Activated CD4-positive, alpha-beta T cell treated with anti-CD3 and anti-CD28 coated beads, Interleukin-2, amount 50 U/mL, for 48 hours (primary cell): ENCODE measurements around the gene LRRC75A.
"Not testable (repeated sequence)": the region's sequence is repeated elsewhere in the genome, so short reads cannot be mapped to it uniquely, and the experiment has no call there.

Source experiments
- DNase-seq, 2 experiments: peaks; one replicate each; pipeline ENCODE4 v3.0.0-alpha.2; 2020

LRRC75A gene

DNA sequence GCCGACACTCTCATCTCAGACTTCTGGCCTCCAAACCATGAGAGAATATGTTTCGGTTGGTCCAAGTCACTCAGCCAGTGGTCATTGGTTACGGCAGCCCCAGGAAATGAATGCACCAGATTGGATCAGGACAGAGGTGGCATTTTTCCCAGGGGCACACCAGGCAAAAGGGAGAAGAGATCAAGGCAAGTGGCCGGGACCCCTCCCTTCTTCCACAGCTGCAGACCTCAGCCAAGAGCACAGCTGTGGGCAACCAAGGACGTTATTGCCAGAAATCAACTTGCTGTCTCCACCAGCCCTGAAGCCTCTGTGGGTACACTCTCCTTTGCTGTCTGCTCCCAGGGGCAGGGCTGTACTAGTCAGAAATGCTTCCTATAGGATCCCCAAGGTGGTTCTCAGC, 20.7 kb downstream of the LRRC75A start:
- no peak for DNase-seq

DNA sequence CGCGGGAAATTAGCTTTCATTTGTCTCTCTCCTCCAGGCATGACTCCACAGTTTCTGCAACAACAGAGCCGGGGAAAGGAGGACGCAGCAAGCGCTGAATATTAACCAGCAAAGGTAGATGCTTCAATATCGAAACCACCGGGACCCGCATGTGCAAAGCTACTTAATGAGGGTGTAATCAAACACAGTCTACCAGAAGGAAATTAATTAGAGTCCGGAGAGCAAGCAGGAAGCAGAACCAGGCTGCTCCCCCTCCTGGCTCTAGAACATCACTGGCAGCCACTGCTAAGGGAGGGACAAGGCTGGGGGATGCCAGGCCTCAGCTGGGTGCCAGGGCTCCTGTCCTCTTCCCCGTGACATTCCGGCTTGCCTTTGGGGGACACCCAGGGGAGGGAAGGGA, 21.7 kb downstream of the LRRC75A start:
- no peak for DNase-seq

DNA sequence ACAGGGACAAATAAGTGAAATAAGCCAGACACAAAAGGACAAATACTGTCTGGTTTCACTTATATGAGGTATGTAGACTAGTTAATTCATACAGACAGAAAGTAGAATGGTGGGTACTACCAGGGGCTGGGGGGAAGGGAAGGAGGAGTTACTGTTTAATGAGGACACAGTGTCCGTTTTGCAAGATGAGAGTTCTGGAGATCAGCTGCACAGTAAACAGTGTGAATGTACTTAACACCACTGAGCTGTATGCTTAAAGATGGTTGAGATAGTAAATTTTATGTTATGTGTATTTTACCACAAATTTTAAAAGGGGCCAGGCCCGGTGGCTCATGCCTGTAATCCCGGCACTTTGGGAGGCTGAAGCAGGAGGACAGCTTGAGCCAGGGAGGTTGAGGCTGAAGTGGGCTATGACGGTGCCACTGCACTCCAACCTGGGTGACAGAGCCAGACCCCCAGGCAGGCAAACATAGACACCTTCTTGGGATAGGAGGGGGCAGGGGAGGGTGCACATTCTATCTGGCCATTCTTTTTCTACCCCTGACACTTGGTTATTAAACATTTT, 23.5 kb downstream of the LRRC75A start:
- DNase-seq, result no peak

DNA sequence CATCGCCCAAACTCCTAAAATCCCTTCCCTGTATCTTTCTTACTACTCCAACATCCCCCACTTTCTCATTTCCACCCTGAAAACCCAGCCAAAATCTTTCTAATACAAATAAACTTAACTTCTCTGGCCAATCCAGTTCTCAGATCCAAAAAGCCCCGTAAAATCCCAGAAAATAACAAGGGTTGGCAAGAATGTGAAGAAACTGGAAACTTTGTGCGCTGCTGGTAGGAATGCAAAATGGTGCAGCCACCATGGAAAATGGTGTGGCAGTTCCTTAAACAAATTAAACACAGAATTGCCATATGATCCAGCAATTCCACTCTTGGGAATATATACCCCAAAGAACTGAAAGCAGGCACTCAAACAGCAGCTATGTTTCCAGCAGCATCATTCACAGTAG, 24.1 kb downstream of the LRRC75A start:
- DNase-seq, result no peak

DNA sequence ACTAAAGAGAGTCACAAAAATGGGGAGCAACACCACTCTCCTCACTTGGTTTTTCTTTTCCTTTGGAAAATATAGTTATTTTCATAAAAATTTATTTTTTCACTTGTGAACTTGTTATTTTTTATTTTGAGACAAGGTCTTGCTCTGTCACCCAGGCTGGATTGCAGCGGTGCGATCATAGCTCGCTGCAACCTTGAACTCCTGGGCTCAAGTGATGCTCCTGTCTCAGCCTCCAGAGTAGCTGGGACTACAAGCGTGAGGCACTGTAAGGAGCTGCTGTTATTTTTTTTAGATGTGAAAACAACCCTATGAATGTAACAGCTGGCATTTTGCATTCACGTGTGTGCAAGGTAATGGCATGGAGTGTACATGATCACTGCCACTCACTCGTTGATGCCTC, 24.9 kb downstream of the LRRC75A start:
- DNase-seq, result no peak

DNA sequence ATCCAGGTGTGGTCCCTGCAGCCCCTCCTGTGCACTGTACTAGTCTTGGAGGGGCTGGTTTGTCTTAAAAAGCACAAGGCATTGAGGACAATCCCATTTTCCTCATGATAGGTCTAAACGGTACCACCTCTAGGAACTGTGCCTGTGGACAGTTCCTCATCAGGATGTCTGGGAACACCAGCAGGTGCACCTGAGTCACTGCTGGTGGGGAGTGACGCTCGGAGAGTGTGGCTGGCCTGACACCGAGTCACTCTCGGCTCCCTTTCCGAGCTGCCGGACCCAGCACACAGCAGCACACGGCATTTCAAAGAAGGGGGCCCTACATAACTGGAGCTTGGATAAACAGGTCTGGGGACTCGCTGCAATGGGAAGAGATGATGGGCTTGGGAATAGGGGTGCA, 25.6 kb downstream of the LRRC75A start:
- DNase-seq, result no peak

DNA sequence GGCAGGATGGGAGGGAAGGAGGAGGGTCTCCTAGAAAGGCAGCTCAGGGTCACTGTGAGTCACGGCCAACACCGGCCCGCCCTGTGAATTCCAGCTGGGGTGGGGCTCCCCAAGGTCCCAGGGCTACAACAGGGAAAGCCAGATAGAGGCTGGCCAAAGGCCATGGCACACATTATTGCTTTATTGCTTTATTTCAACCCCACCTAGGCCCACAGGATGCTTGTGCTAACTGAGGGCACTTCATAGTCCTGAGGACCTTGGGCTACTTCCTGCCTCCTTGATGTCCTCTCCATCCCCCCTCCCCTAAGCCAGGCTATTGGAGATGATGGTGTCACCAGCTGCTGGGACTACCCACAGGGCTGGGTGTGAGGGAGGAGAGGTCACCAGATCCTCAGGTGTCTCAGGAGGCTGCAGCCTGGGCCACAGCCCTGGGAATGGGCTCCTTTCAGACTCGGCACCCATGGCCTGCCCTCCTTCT, 26.1 kb downstream of the LRRC75A start:
- DNase-seq, result no peak

DNA sequence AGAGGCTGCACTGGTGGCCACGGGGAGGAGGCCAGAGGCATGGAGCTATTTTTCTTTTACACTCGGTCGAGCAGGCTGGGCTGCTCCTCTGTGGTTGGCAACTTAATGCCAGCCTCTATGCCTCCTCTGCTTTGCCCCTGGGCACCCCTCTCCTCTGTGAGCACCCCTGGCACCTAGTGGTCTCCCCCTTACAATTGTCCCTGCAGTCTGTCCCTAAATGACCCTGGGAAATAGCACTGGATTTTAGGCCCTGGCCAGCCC, 27.0 kb downstream of the LRRC75A start:
- DNase-seq, result no peak

DNA sequence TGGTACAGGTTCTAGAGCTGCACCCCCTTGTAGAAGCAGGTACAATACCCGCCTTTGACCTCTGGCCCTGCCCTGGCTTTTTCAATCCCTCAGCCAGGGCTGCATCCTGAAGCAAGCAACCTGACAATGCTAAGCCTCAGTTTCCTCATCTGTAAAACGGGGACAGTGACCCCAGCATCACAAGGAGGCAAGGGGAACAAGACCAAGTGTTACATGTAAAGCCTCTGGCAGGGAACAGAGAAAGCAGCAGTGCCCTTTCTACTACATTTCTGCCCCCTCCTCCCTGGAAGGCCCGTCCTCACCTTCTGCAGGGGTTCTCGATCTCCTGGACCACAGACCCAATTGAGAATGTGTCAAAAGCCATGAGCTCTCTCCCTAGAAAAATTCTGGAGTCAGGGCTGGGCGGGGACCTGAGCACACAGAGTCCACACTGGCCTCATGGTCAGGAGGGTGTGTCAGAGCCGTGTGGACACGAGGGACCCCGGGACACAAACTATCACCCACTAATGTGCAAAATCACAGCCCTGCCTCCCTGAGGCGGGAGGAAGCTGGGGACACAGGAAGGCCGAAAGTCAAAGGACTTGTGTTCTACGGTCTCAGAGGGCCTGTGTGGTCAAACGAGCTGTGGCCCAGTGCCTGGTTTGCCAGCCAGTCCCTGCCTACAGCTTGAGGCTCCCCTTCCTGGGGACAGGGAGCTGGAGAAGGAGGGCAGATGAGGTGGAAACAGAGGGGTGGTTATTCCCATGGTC, 27.5 kb downstream of the LRRC75A start:
- DNase-seq, result no peak

DNA sequence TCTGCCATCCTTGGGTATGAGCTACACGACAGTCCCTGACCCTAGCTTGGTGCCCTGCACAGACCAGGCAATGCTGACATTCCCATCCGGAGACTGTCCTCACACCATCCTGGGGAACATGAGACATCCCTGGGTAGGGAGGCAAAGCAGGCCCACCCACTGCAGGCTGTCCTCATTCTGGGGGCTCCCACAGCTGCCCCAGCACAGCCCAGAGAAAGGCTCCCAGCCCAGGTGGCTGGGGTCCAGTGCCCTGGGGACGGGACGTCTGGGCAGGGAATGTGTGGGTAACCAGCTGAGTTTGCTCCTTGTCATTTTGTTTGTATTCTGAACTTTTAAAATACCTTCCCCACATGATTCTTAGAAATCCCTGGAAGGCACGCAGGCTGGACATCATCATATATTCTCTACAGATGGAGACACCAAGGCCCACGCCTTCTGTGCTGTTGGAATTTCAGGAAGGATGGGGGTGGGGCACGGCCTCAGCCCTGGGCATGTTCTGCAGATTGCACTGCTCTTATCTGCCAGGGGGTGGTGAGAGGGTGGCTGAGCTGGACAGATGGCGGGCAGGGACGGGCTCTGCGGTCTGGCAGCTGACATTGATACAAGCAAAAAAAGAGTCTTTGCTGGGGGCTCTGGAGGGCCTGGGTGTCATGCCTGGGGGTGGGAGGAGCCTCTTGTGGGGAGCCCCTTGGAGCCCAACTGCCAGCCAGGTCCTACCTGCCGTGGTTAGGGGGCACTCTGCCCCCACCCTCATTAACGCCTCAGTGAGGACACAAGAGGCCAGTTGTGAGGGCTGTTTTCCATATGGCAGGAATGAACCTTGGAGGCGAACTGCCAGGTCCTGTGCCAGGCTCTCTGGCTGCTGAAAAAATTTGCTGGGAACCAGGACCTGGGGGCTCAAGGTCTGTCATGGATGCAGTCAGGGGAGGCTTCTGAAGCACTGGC, 28.4 kb downstream of the LRRC75A start:
- no peak for DNase-seq

DNA sequence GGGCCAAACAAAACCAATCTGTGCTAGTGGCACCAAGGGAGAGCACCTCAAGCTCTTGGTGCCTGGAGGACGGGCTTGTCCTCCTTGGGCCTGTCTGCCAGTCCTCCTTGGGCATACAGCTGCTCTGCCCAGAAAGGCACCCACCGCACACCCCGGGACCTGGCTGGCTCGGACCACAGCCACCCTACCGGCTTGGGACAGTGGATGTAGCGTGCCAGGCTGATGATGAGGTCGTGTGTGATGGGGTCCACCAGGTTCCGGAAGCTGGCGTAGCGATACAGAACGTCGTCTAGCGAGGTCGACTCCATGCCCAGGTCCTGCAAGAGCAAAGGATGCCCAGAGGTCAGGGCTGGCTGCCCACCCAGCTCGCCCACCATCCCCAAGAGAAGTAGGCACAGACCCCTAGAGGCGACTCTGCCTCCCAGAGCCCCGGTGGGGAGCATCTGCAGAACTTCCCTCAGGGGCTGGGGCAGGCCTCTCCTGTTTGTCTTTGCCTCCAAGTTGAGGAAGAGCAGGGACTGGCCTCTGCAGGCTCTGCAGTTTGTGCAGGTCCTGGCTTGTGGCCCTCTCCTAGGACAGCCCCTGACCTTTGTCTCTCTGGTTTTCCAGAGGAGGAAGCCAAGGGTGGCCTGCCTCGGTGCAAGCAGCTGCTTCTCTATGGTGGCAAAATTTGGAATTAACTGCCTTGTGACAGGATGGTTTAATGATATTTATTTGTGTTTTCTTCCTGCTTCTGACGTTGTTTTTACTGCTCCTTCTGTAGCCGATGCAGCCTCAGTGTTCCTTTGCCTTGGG, 29.7 kb downstream of the LRRC75A start:
- DNase-seq, result no peak

DNA sequence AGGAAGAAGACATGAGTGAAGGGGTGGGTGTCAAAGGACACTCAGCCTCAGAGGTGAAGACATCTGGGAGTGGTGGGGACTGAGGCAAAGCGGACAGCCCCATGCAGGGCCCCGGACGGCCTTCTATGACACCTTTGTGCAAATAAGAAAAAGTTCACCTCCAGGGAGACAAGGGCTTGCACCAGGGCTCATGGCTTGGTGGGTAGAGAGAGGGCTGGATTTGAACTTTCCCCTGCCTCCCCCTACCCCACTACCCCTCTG, 30.5 kb downstream of the LRRC75A start:
- DNase-seq, result no peak

DNA sequence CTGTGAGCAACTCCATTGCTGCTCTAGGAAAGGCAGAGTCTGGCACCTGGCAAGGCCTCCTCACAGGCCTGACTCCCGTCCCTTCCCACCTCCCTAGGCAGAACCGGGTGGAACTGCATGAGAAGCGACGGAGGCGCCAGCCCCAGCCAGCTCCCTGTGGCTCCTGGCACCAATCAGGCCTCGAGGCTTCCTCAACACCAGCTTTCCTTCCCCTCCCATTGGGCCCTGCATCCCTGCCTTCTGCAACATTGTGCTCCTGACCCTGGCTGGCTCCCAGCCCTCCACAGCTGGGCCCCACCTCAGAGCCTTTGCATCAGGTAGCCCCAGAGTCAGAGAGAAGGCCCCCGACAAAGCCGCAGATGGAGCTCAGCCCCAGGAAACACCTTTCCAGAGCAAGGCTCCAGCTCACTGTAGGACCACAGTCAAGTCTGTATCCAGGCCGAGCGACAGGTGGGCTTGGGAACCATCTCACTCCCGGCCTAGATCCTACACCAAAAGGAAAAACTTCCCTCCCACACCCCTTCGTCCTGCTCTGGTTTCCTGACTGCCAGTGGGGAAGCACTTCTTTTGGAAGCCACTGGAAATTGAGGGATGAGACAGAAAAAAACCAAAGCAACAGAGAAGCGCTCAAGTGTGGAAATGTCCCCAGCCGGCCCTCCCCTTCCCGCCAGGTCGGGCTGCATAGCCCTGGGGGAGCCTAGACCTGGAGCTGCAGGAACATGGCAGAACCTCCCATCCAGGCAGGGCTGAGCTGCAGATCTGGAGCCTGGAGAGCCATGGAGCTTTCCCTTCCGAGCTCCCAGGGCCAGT, 31.0 kb downstream of the LRRC75A start:
- DNase-seq, result no peak

DNA sequence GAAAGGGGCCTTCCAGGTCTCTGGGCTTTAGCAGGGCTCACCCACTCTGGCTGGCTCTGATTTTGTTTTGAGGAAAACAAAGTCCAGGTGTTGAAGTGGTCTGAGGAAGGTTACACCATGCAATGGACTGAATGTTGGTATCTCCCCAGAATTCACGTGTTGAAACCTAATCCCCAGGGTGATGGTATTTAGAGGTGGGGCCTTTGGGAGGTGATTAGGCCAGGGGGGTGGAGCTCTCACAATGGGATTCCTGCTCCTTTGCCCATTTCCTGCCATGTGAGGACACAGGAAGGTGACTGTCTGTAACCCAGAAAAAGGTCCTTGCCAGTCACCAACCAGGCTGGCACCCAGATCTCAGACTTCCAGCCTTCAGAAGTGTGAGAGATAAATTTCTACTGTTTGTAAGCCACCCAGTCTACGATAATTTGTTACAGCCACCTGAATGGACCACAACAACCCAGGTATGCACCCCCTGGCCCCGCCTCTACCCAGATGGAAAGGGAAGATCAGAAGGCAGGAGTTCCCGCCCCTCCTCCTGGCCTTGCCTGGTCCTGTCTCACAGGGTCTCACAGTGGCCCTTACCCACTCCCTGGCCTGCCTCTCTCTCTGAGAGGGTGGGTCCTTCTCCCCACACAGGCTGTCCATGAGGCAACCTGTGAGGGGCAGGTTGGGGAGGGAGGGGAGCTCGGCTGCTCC, 32.0 kb downstream of the LRRC75A start:
- no peak for DNase-seq

DNA sequence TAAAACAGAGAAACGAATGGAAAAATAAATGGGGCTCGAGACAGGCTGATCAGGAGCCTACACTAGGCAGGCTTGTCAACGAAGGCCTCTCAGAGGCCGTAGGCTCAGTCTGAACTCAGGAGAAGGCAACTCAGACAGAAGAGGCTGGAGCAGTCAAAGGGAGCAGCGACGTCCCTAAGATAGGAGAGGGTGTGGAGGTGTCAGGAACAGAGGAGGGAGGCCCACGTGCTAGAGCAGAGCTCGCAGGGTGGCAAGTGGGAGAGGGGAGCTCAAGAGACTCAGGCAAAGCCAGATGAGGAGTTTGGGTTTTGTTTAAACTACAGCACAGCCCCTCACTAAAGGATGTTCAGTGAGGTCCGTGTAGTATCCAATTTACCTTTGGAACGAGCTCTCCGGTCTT, 32.7 kb downstream of the LRRC75A start:
- no peak for DNase-seq

DNA sequence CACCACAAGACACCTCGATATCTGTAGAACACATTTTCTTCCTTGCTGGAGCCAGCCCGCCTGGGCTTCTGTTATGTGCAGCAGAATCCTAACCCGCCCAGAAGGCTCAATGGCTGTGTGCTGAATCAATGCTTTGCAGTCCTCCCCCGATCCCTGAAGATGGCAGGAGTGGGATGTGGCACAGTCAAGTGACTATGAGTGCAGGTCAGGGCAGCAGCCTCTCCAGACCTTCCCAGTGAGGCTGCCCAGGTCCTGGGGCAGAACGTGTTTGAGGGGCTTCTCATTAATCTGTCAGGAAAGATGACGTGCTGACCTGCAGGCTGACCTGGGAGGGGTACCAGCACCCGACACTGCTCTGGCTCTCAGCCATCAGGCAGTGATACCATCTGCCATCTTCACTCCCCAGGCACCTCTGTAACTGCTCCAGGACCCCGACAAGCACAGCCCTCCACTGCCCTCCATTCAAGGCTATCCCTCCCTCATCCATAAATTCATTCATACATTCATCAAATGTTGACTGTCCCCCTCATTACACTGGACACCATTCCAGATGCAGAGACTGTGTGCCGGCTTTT, 35.2 kb downstream of the LRRC75A start:
- DNase-seq, result no peak

DNA sequence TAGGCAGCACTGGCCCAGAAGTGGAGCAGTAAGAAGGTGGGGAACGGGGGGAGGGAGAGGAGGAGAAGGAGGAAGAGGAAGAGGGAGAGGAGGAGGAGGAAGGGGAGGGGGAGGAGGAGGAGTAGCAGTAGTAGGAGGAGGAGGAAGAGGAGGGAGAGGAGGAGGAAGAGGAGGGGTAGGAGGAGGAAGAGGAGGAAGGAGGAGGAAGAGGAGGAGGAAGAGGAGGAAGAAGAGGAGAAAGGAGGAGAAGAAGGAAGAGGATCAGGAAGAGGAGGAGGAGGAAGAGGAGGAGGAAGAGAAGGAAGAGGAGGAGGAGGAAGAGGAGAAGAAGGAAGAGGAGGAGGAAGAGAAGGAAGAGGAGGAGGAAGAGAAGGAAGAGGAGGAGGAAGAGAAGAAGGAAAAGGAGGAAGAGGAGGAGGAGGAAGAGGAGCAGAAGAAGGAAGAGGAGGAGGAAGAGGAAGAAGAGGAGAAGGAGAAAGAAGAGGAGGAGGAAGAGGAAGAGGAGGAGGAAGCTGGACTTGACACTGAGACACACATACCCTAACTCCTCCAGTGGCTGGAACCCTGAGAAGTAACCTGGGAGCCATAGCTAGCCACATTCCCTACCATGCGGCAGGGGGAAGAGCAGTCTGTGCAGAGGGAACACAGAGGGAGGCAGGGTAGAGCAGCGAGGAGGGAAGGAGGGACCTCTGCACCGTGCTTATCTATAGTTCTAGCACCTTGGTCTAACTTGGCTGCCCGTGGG, 35.8 kb downstream of the LRRC75A start:
- no peak for DNase-seq

DNA sequence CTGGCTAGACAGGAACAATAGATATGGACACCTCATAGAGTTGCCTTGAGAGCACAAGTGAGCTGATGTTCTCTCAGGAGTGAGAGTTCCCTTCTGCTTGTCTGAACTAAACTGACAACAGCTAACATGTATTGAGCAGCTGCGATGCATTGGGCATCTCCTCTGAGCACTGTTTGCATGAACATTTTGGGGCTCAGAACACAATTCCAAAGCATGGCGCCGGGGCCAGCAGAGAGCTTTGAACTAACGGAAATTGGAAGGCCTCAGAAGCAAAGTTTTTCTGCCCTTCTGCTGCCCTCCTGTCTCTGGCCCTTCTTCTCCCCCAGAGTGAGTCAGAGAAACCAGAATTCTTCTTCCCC, 38.5 kb downstream of the LRRC75A start:
- no peak for DNase-seq

DNA sequence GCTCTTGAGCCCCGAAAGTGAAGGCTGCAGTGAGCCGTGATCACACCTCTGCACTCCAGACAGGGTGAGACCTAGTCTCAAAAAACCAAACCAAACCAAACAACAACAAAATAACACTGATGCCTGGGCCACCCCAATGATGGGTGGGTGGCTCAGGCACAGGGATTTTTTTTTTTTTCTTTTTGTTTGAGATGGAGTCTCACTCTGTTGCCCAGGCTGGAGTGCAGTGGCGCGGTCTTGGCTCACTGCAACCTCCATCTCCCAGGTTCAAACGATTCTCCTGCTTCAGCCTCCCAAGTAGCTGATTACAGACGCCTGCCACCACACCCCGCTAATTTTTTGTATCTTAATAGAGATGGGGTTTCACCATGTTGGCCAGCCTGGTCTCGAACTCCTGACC, 39.7 kb downstream of the LRRC75A start:
- not testable (repeated sequence) for DNase-seq

DNA sequence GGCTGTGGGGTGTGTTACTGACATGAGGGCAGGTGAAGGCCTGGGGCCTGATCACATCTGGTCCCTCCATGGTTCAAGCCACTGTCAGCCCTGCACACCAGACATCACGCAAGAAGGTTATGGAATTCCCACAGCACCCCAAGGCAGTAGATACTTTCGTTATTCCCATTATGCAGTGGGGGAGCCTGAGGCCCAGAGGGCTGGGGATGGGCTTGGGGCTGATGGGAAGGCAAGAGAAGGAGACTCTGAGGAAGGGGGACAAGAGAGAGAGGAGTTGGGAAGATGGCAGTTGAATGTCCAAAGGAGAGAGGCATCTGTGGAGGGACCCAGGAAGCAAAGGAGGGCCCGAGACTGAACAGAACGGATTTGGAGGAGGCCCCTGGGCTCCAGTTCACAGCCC, 42.0 kb downstream of the LRRC75A start:
- DNase-seq, result no peak

DNA sequence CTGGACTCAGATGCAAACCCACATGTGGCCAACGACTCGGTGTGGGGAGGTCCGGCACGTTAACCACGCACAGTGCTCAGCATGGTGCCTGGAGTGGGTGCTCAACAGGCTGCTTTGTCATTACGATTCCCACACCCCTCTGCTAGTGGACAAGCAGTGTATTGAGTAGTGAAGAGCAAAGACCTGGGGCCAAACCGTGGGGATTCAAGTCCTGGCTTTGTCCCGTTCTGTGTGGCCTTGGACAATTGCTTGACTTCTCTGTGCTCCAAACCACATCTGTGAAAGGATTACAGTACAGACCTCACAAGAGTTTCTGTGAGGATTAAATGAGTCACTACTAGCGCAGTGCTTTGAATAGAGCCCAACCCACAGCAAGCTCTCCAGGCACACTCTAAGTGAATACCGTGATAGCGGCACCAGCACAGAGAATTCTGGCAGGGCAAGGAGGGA, 42.8 kb downstream of the LRRC75A start:
- DNase-seq, result no peak
